GM23338 (cell line): ENCODE measurements around the gene RAPGEF4. TPM values are rescaled to one million over a fixed set of nuclear protein-coding genes. Genes with fewer than 3 reads are reported as not detected.

Source experiments
- ATAC-seq: fragments of 200-7000 bp; cut with Tn5 transposase; 3 replicates; pipeline ENCODE4 v1.9.1; 2020
- DNase-seq: peaks from one replicate; pipeline ENCODE4 v3.0.0-alpha.2; 2015; ENCODE audit warnings: low spot score
- H2AFZ ChIP-seq: fragments of 200-600 bp; sonication (generic); 2 replicates; pipeline ENCODE4 v1.8.0; 2016; ENCODE audit warnings: antibody characterized with exemption, mild to moderate bottlenecking, moderate library complexity
- H3F3A ChIP-seq: fragments of 200-600 bp; sonication (generic); replicated peaks from 2 replicates; pipeline ENCODE4 v1.8.0; 2017; ENCODE audit warnings: antibody characterized with exemption, mixed run types, low read depth
- H3K27ac ChIP-seq: fragments of 200-600 bp; sonication (generic); 2 replicates; pipeline ENCODE4 v1.6.1; 2016; ENCODE audit warnings: low read depth
- H3K27me3 ChIP-seq: fragments of 200-600 bp; sonication (generic); 2 replicates; pipeline ENCODE4 v1.8.0; 2016; ENCODE audit warnings: mild to moderate bottlenecking, mixed run types, moderate library complexity; ENCODE audit not compliant: insufficient read depth
- H3K36me3 ChIP-seq: fragments of 200-600 bp; sonication (generic); 2 replicates; pipeline ENCODE4 v1.8.0; 2016; ENCODE audit warnings: mild to moderate bottlenecking; ENCODE audit not compliant: insufficient read depth
- H3K4me1 ChIP-seq: fragments of 200-600 bp; sonication (generic); 2 replicates; pipeline ENCODE4 v1.8.0; 2016; ENCODE audit warnings: mild to moderate bottlenecking, moderate library complexity; ENCODE audit not compliant: insufficient read depth
- H3K4me2 ChIP-seq: fragments of 200-600 bp; sonication (generic); 2 replicates; pipeline ENCODE4 v1.7.1; 2017; ENCODE audit warnings: mixed run types
- H3K4me3 ChIP-seq: fragments of 200-600 bp; sonication (generic); 2 replicates; pipeline ENCODE4 v1.6.1; 2016; ENCODE audit warnings: mixed run types
- H3K79me2 ChIP-seq: fragments of 200-600 bp; sonication (generic); replicated peaks from 2 replicates; pipeline ENCODE4 v1.8.0; 2017; ENCODE audit warnings: mild to moderate bottlenecking; ENCODE audit not compliant: insufficient read depth
- H3K9me2 ChIP-seq: fragments of 200-600 bp; sonication (generic); 2 replicates; pipeline ENCODE4 v1.8.0; 2017; ENCODE audit not compliant: insufficient read depth
- H4K20me1 ChIP-seq: fragments of 200-600 bp; sonication (generic); replicated peaks from 2 replicates; pipeline ENCODE4 v1.8.0; 2017; ENCODE audit warnings: mild to moderate bottlenecking; ENCODE audit not compliant: insufficient read depth
- H3K27ac Mint-ChIP-seq: 2 replicates; pipeline ENCODE4 v1.8.0; 2020; ENCODE audit warnings: inconsistent platforms, mild to moderate bottlenecking, moderate library complexity, mixed read lengths
- H3K27me3 Mint-ChIP-seq: 3 replicates; pipeline ENCODE4 v1.8.0; 2022; ENCODE audit warnings: low read depth, mild to moderate bottlenecking, moderate library complexity, mixed read lengths, inconsistent platforms; ENCODE audit not compliant: insufficient read depth, poor library complexity
- H3K36me3 Mint-ChIP-seq: 3 replicates; pipeline ENCODE4 v1.8.0; 2021; ENCODE audit warnings: low read depth, mild to moderate bottlenecking, inconsistent platforms, moderate library complexity, mixed read lengths
- H3K4me1 Mint-ChIP-seq: 3 replicates; pipeline ENCODE4 v1.8.0; 2020; ENCODE audit warnings: mild to moderate bottlenecking, inconsistent platforms, mixed read lengths
- H3K4me3 Mint-ChIP-seq: 3 replicates; pipeline ENCODE4 v1.8.0; 2021; ENCODE audit warnings: moderate library complexity, mild to moderate bottlenecking, inconsistent platforms, mixed read lengths
- H3K9me3 Mint-ChIP-seq: 3 replicates; pipeline ENCODE4 v1.8.0; 2020; ENCODE audit warnings: moderate library complexity, mild to moderate bottlenecking, inconsistent platforms, mixed read lengths
- ETS1 ChIP-seq: IDR thresholded peaks from 2 replicates; pipeline ENCODE4 v1.6.1; 2016; ENCODE audit warnings: antibody characterized with exemption
- EZH2 ChIP-seq: fragments of 200-600 bp; sonication (generic); IDR thresholded peaks from one replicate; pipeline ENCODE4 v1.8.0; 2017; ENCODE audit warnings: antibody characterized with exemption, mild to moderate bottlenecking, low read depth; ENCODE audit not compliant: unreplicated experiment
- EZH2phosphoT487 ChIP-seq: fragments of 200-600 bp; sonication (generic); IDR thresholded peaks from one replicate; pipeline ENCODE4 v1.8.1; 2018; ENCODE audit warnings: antibody characterized with exemption; ENCODE audit not compliant: unreplicated experiment
- JUNB ChIP-seq: IDR thresholded peaks from one replicate; pipeline ENCODE4 v1.6.1; 2016; ENCODE audit warnings: antibody characterized with exemption; ENCODE audit not compliant: unreplicated experiment
- NANOG ChIP-seq: IDR thresholded peaks from 2 replicates; pipeline ENCODE4 v1.6.1; 2016; ENCODE audit warnings: antibody characterized with exemption, borderline replicate concordance
- POLR2AphosphoS5 ChIP-seq: IDR thresholded peaks from 2 replicates; pipeline ENCODE4 v1.6.1; 2016; ENCODE audit warnings: antibody characterized with exemption, low read depth
- STAT1 ChIP-seq: IDR thresholded peaks from one replicate; pipeline ENCODE4 v1.6.1; 2016; ENCODE audit warnings: antibody characterized with exemption; ENCODE audit not compliant: unreplicated experiment
- ZNF114 ChIP-seq: fragments of 250-450 bp; sonication (Bioruptor Pico); IDR thresholded peaks from 2 replicates; pipeline ENCODE4 v1.5.0; 2020; ENCODE audit warnings: mild to moderate bottlenecking, moderate library complexity
- ZNF331 ChIP-seq: fragments of 250-450 bp; sonication (Bioruptor Pico); IDR thresholded peaks from 2 replicates; pipeline ENCODE4 v1.5.0; 2020; ENCODE audit warnings: low read depth, mild to moderate bottlenecking, moderate library complexity
- polyA plus RNA-seq: library from polyadenylated mRNA; unstranded; fragments of >200 nt; fragmentation: Nextera tagmentation; extraction: Ambion mirVana; gene quantifications from 2 replicates; pipeline ENCODE4 v1.2.1, GENCODE V29; 2016
- total RNA-seq: library from RNA; depleted of rRNA; stranded (reverse); fragments of >200 nt; shearing (Covaris generic); gene quantifications from 2 replicates; pipeline ENCODE4 v1.2.3, GENCODE V29; 2014
- TF ChIP-seq, protein P1 (sequence below), 2 experiments: fragments of 200-600 bp in 1 of 2; sonication (generic) in 1 of 2; conservative IDR thresholded peaks; 2 replicates each; pipeline versions ENCODE4 v1.5.1 to v1.6.1; 2016 to 2017; ENCODE audit warnings: antibody characterized with exemption in 2 of 2, low read depth in 2 of 2, mild to moderate bottlenecking in 2 of 2, moderate library complexity in 1 of 2
- TF ChIP-seq, protein P2 (sequence below): fragments of 250-450 bp; sonication (Bioruptor Pico); IDR thresholded peaks from 2 replicates; pipeline ENCODE4 v1.5.0; 2020; ENCODE audit warnings: mild to moderate bottlenecking, moderate library complexity

RAPGEF4 gene
- total and polyA plus RNA-seq, 2 experiments from 2014 or later: 1.7 to 4.7 TPM

DNA sequence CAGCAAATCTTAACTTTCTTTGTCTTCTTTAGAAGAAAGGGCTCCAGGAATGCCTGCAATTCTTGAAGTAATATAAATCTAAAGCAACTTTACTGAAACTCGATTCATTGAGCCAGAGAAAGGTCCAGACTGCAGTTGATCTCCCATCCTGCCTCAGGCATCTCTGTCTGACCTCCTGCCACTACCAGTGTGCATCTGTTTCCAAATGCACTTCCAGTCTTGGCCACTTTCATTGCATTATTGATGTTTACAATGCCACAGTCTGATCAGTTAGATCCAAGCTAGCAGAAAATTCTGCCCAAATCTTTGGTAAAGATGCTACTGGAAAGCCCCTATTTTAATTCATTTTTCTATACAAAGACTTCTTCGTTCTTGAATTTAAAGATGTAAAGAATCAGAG lies 158.0 kb downstream of the RAPGEF4 start:
- DNase-seq: no peak
- Histone ChIP-seq H3K4me1 (no peaks in the 10 kb centered on the region; the same call in 1 of the 2 replicates), H2AFZ (no peak overlapping the region), H3K27ac (no peak overlapping the region), H4K20me1 (no peaks in the 10 kb centered on the region), H3K36me3 (no peaks in the 10 kb centered on the region), H3K9me2 (no peaks in the 10 kb centered on the region), H3K4me2 (no peak overlapping the region), H3F3A (no peaks in the 10 kb centered on the region), H3K4me3 (no peak overlapping the region), H3K79me2 (no peaks in the 10 kb centered on the region), H3K27me3 (no peaks in the 10 kb centered on the region)
- Mint-ChIP-seq H3K27ac (no peak overlapping the region), H3K4me1 (no peaks in the 10 kb centered on the region; the same call in 2 of the 3 replicates), H3K27me3 (peaks cover 4% of the 10 kb centered on the region), H3K36me3 (no peaks in the 10 kb centered on the region), H3K4me3 (no peak overlapping the region), H3K9me3 (no peaks in the 10 kb centered on the region)
- TF ChIP-seq ZNF114 (CRISPR knock-in tag) (no peak), NANOG (no peak), JUNB (no peak), EZH2 (no peak), STAT1 (no peak), POLR2AphosphoS5 (no peak), ETS1 (no peak)
- no peak for ATAC-seq

DNA sequence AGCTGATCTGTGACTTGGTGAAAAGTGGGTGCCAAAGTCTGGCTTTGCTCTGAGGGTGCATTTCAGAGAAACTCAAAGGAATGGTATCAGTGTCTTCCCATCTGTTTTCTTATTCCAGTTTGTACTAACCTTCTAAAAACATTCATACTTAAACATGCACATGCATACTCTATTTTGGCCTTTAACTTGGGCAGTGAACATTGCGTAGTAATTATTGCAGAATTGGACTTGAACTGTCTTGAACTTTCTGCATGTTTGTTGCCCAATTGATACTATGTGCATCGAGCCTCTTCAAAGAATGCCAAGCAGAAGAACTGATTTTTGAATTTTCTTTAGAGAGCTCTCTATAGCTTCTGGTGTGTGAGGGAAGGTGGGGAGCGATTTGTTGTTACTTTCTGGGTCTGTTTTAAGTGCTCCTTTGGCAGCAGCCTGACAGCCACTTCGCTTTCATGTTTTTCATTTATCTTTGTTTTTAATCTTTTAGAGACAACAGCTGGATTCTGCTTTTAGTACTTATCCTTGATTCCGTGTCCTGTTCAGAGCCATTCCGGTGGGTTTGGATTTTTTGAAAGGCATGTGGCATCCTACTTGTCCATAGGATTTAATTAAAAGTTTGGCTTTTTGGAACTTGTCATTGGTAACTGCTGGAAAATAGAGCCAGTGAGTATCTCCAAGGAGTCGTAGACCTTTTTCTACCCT lies 159.2 kb downstream of the RAPGEF4 start:
- DNase-seq: no peak
- H3K4me1 ChIP-seq: no peaks in the 10 kb centered on the region; the same call in 1 of the 2 replicates
- no peaks in the 10 kb centered on the region for H3K36me3 ChIP-seq
- Mint-ChIP-seq H3K4me3 (no peak overlapping the region), H3K4me1 (no peaks in the 10 kb centered on the region; the same call in 2 of the 3 replicates), H3K27ac (no peak overlapping the region), H3K9me3 (no peaks in the 10 kb centered on the region), H3K27me3 (peaks cover 4% of the 10 kb centered on the region), H3K36me3 (no peaks in the 10 kb centered on the region)
- no peaks in the 10 kb centered on the region for H3K9me2 ChIP-seq
- H3K27me3 ChIP-seq: no peaks in the 10 kb centered on the region
- no peak overlapping the region for H2AFZ ChIP-seq
- H3K4me3 ChIP-seq: no peak overlapping the region
- no peak for ATAC-seq
- H3K79me2 ChIP-seq: no peaks in the 10 kb centered on the region
- no peaks in the 10 kb centered on the region for H3F3A ChIP-seq
- no peaks in the 10 kb centered on the region for H4K20me1 ChIP-seq
- no peak overlapping the region for H3K27ac ChIP-seq
- H3K4me2 ChIP-seq: no peak overlapping the region
- no peak for TF ChIP-seq JUNB
- TF ChIP-seq, protein P1, sequence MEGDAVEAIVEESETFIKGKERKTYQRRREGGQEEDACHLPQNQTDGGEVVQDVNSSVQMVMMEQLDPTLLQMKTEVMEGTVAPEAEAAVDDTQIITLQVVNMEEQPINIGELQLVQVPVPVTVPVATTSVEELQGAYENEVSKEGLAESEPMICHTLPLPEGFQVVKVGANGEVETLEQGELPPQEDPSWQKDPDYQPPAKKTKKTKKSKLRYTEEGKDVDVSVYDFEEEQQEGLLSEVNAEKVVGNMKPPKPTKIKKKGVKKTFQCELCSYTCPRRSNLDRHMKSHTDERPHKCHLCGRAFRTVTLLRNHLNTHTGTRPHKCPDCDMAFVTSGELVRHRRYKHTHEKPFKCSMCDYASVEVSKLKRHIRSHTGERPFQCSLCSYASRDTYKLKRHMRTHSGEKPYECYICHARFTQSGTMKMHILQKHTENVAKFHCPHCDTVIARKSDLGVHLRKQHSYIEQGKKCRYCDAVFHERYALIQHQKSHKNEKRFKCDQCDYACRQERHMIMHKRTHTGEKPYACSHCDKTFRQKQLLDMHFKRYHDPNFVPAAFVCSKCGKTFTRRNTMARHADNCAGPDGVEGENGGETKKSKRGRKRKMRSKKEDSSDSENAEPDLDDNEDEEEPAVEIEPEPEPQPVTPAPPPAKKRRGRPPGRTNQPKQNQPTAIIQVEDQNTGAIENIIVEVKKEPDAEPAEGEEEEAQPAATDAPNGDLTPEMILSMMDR (conservative IDR thresholded peaks at IDR 0.05; ENCODE audit: low read depth in 2 of 2): no peak
- TF ChIP-seq ETS1: no peak
- TF ChIP-seq EZH2phosphoT487: no peak
- no peak for TF ChIP-seq EZH2
- TF ChIP-seq, protein P2, sequence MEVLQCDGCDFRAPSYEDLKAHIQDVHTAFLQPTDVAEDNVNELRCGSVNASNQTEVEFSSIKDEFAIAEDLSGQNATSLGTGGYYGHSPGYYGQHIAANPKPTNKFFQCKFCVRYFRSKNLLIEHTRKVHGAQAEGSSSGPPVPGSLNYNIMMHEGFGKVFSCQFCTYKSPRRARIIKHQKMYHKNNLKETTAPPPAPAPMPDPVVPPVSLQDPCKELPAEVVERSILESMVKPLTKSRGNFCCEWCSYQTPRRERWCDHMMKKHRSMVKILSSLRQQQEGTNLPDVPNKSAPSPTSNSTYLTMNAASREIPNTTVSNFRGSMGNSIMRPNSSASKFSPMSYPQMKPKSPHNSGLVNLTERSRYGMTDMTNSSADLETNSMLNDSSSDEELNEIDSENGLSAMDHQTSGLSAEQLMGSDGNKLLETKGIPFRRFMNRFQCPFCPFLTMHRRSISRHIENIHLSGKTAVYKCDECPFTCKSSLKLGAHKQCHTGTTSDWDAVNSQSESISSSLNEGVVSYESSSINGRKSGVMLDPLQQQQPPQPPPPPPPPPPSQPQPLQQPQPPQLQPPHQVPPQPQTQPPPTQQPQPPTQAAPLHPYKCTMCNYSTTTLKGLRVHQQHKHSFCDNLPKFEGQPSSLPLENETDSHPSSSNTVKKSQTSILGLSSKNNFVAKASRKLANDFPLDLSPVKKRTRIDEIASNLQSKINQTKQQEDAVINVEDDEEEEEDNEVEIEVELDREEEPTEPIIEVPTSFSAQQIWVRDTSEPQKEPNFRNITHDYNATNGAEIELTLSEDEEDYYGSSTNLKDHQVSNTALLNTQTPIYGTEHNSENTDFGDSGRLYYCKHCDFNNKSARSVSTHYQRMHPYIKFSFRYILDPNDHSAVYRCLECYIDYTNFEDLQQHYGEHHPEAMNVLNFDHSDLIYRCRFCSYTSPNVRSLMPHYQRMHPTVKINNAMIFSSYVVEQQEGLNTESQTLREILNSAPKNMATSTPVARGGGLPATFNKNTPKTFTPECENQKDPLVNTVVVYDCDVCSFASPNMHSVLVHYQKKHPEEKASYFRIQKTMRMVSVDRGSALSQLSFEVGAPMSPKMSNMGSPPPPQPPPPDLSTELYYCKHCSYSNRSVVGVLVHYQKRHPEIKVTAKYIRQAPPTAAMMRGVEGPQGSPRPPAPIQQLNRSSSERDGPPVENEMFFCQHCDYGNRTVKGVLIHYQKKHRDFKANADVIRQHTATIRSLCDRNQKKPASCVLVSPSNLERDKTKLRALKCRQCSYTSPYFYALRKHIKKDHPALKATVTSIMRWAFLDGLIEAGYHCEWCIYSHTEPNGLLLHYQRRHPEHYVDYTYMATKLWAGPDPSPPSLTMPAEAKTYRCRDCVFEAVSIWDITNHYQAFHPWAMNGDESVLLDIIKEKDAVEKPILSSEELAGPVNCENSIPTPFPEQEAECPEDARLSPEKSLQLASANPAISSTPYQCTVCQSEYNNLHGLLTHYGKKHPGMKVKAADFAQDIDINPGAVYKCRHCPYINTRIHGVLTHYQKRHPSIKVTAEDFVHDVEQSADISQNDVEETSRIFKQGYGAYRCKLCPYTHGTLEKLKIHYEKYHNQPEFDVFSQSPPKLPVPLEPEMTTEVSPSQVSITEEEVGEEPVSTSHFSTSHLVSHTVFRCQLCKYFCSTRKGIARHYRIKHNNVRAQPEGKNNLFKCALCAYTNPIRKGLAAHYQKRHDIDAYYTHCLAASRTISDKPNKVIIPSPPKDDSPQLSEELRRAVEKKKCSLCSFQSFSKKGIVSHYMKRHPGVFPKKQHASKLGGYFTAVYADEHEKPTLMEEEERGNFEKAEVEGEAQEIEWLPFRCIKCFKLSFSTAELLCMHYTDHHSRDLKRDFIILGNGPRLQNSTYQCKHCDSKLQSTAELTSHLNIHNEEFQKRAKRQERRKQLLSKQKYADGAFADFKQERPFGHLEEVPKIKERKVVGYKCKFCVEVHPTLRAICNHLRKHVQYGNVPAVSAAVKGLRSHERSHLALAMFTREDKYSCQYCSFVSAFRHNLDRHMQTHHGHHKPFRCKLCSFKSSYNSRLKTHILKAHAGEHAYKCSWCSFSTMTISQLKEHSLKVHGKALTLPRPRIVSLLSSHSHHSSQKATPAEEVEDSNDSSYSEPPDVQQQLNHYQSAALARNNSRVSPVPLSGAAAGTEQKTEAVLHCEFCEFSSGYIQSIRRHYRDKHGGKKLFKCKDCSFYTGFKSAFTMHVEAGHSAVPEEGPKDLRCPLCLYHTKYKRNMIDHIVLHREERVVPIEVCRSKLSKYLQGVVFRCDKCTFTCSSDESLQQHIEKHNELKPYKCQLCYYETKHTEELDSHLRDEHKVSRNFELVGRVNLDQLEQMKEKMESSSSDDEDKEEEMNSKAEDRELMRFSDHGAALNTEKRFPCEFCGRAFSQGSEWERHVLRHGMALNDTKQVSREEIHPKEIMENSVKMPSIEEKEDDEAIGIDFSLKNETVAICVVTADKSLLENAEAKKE (CRISPR knock-in tag): no peak
- no peak for TF ChIP-seq ZNF331 (CRISPR knock-in tag)
